Neuronal stem cell (in vitro differentiated cells): ENCODE results near the gene NLGN1.

Source experiments
- DNase-seq: peaks from one replicate; pipeline ENCODE4 v3.0.0-alpha.2; 2013; ENCODE audit warnings: low spot score
- H2AFZ ChIP-seq: one replicate; pipeline ENCODE4 v1.6.1; 2013; ENCODE audit warnings: mild to moderate bottlenecking, low read length, inconsistent platforms
- H2AK5ac ChIP-seq: 2 replicates; pipeline ENCODE4 v1.6.1; 2013; ENCODE audit warnings: low read depth, mild to moderate bottlenecking, inconsistent platforms, low read length, moderate library complexity, mixed read lengths
- H2BK120ac ChIP-seq: 2 replicates; pipeline ENCODE4 v1.6.1; 2013; ENCODE audit warnings: low read depth, mild to moderate bottlenecking, inconsistent platforms, low read length, moderate library complexity, mixed read lengths
- H2BK12ac ChIP-seq: one replicate; pipeline ENCODE4 v1.6.1; 2013; ENCODE audit warnings: low read length, inconsistent platforms
- H2BK15ac ChIP-seq: 2 replicates; pipeline ENCODE4 v1.6.1; 2013; ENCODE audit warnings: mild to moderate bottlenecking, low read length, inconsistent platforms, mixed read lengths
- H2BK5ac ChIP-seq: one replicate; pipeline ENCODE4 v1.6.1; 2013; ENCODE audit warnings: inconsistent platforms, mild to moderate bottlenecking, low read length, moderate library complexity
- H3K14ac ChIP-seq: one replicate; pipeline ENCODE4 v1.6.1; 2013; ENCODE audit warnings: low read length, inconsistent platforms
- H3K18ac ChIP-seq: 2 replicates; pipeline ENCODE4 v1.6.1; 2013; ENCODE audit warnings: low read length, inconsistent platforms
- H3K23ac ChIP-seq: 2 replicates; pipeline ENCODE4 v1.6.1; 2013; ENCODE audit warnings: low read depth, mild to moderate bottlenecking, mixed read lengths, low read length, inconsistent platforms; ENCODE audit not compliant: poor library complexity
- H3K27ac ChIP-seq: replicated peaks from 3 replicates; pipeline ENCODE4 v1.5.1; 2013; ENCODE audit warnings: low read length, inconsistent platforms
- H3K27me3 ChIP-seq, 3 experiments: 2 replicates each; pipeline ENCODE4 v1.6.1; 2013; ENCODE audit warnings: low read length in 3 of 3, mild to moderate bottlenecking in 2 of 3, inconsistent platforms in 1 of 3, low read depth in 1 of 3, mixed read lengths in 1 of 3, moderate library complexity in 1 of 3; ENCODE audit not compliant: control insufficient read depth in 3 of 3, insufficient read depth in 3 of 3
- H3K36me3 ChIP-seq, 2 donors: replicated peaks in 1 of 2; 2 replicates each; pipeline ENCODE4 v1.6.1; 2013; ENCODE audit warnings: low read length in 2 of 2; ENCODE audit not compliant: control insufficient read depth in 2 of 2, insufficient read depth in 2 of 2
- H3K4ac ChIP-seq: 2 replicates; pipeline ENCODE4 v1.6.1; 2013; ENCODE audit warnings: inconsistent platforms, mild to moderate bottlenecking, low read length, moderate library complexity
- H3K4me1 ChIP-seq, 2 donors: 1 replicate in 1 of 2; 2 replicates in 1 of 2; pipeline ENCODE4 v1.6.1; 2013; ENCODE audit warnings: low read length in 2 of 2, low read depth in 1 of 2; ENCODE audit not compliant: control insufficient read depth in 2 of 2, insufficient read depth in 1 of 2
- H3K4me2 ChIP-seq: one replicate; pipeline ENCODE4 v1.6.1; 2013; ENCODE audit warnings: mild to moderate bottlenecking, low read length, inconsistent platforms; ENCODE audit not compliant: insufficient read depth, poor library complexity, severe bottlenecking
- H3K4me3 ChIP-seq, 2 donors: 2 replicates each; pipeline ENCODE4 v1.5.1; 2013; ENCODE audit warnings: low read length in 2 of 2, mild to moderate bottlenecking in 2 of 2, inconsistent platforms in 1 of 2, moderate library complexity in 1 of 2
- H3K79me1 ChIP-seq: one replicate; pipeline ENCODE4 v1.6.1; 2013; ENCODE audit warnings: low read depth, mild to moderate bottlenecking, inconsistent platforms, low read length, moderate library complexity
- H3K9ac ChIP-seq: one replicate; pipeline ENCODE4 v1.6.1; 2013; ENCODE audit warnings: mild to moderate bottlenecking, low read depth, low read length, inconsistent platforms; ENCODE audit not compliant: poor library complexity
- H3K9me3 ChIP-seq, 2 donors: replicated peaks in 1 of 2; 2 replicates each; pipeline versions ENCODE3 to v1.6.1; 2013; ENCODE audit warnings: low read length in 2 of 2, mild to moderate bottlenecking in 2 of 2, inconsistent platforms in 1 of 2, low read depth in 1 of 2, mixed read lengths in 1 of 2, moderate library complexity in 1 of 2; ENCODE audit not compliant: control insufficient read depth in 2 of 2, insufficient read depth in 1 of 2
- H4K8ac ChIP-seq: one replicate; pipeline ENCODE4 v1.6.1; 2013; ENCODE audit warnings: low read depth, mild to moderate bottlenecking, inconsistent platforms, low read length, moderate library complexity
- H4K91ac ChIP-seq: one replicate; pipeline ENCODE4 v1.6.1; 2013; ENCODE audit warnings: low read length, low read depth, mild to moderate bottlenecking, inconsistent platforms; ENCODE audit not compliant: poor library complexity
- WGBS, 2 donors: extraction: QIAGEN DNeasy Blood & Tissue Kit; methylation state at CpG; one replicate each; pipeline ENCODE4 v1.1.7; 2013; ENCODE audit warnings: missing lambda C conversion rate in 2 of 2, mixed read lengths in 1 of 2; ENCODE audit not compliant: insufficient read length in 2 of 2, insufficient replicate concordance in 1 of 2; ENCODE audit errors: extremely low coverage in 2 of 2; 5-methylcytosine and 5-hydroxymethylcytosine counted together

NLGN1 gene

GRCh38 chr3:174072675-174073074 is 675.1 kb downstream of the NLGN1 start:
- H4K8ac ChIP-seq: no peak overlapping the region
- no peaks in the 10 kb centered on the region for H3K4me1 ChIP-seq
- no peak overlapping the region for H2AK5ac ChIP-seq
- H3K9me3 ChIP-seq: no peaks in the 10 kb centered on the region
- H2AFZ ChIP-seq: no peak overlapping the region
- H2BK15ac ChIP-seq: no peak overlapping the region
- no peak overlapping the region for H4K91ac ChIP-seq
- H2BK12ac ChIP-seq: no peak overlapping the region
- no peak for DNase-seq
- H3K27me3 ChIP-seq: no peaks in the 10 kb centered on the region
- H3K18ac ChIP-seq: no peak overlapping the region
- no peak overlapping the region for H3K4me3 ChIP-seq
- H3K27ac ChIP-seq: no peak overlapping the region
- no peak overlapping the region for H2BK5ac ChIP-seq
- H3K4ac ChIP-seq: no peak overlapping the region
- H3K23ac ChIP-seq: no peak overlapping the region
- no peaks in the 10 kb centered on the region for H3K79me1 ChIP-seq
- no peak overlapping the region for H3K14ac ChIP-seq
- WGBS, 2 donors: no CpG with 5 or more reads among the region's 1 CpG
- no peak overlapping the region for H2BK120ac ChIP-seq
- no peak overlapping the region for H3K9ac ChIP-seq
- no peak overlapping the region for H3K4me2 ChIP-seq
- H3K36me3 ChIP-seq: no peaks in the 10 kb centered on the region

- Histone ChIP-seq H2AFZ (no peak overlapping the region), H3K9me3 (no peaks in the 10 kb centered on the region), H3K27me3 (no peaks in the 10 kb centered on the region), H3K4me1 (no peaks in the 10 kb centered on the region), H3K27ac (no peak overlapping the region), H2BK5ac (no peak overlapping the region), H3K4ac (no peak overlapping the region), H4K91ac (no peak overlapping the region), H2BK12ac (no peak overlapping the region), H3K36me3 (no peaks in the 10 kb centered on the region), H3K9ac (no peak overlapping the region), H3K79me1 (no peaks in the 10 kb centered on the region), H3K18ac (no peak overlapping the region), H3K4me3 (no peak overlapping the region), H4K8ac (no peak overlapping the region), H2AK5ac (no peak overlapping the region), H2BK15ac (no peak overlapping the region), H3K23ac (no peak overlapping the region), H3K14ac (no peak overlapping the region), H3K4me2 (no peak overlapping the region), H2BK120ac (no peak overlapping the region)
- DNase-seq: no peak
- WGBS, 2 donors: no CpG with 5 or more reads among the region's 3 CpGs
These were observed 686.2 kb downstream of the NLGN1 start for GRCh38 chr3:174083706-174084105.

- Histone ChIP-seq H3K23ac (no peak overlapping the region), H2BK5ac (no peak overlapping the region), H4K91ac (no peak overlapping the region), H3K4me1 (no peaks in the 10 kb centered on the region), H3K14ac (no peak overlapping the region), H3K4me2 (no peak overlapping the region), H3K9me3 (no peaks in the 10 kb centered on the region), H3K18ac (no peak overlapping the region), H2BK120ac (no peak overlapping the region), H3K27ac (no peak overlapping the region), H3K27me3 (no peaks in the 10 kb centered on the region), H2BK12ac (no peak overlapping the region), H2AK5ac (no peak overlapping the region), H3K4me3 (no peak overlapping the region), H3K36me3 (no peaks in the 10 kb centered on the region), H3K4ac (no peak overlapping the region), H3K9ac (no peak overlapping the region), H3K79me1 (no peaks in the 10 kb centered on the region), H2BK15ac (no peak overlapping the region), H4K8ac (no peak overlapping the region), H2AFZ (no peak overlapping the region)
- WGBS, 2 donors: no CpG with 5 or more reads among the region's 2 CpGs
- no peak for DNase-seq
These were observed 692.0 kb downstream of the NLGN1 start for GRCh38 chr3:174089592-174089991.

GRCh38 chr3:174094669-174095068 is 697.1 kb downstream of the NLGN1 start:
- H3K9me3 ChIP-seq: no peaks in the 10 kb centered on the region
- no peak overlapping the region for H3K18ac ChIP-seq
- H2BK15ac ChIP-seq: no peak overlapping the region
- no peaks in the 10 kb centered on the region for H3K27me3 ChIP-seq
- no peak overlapping the region for H2BK120ac ChIP-seq
- H3K9ac ChIP-seq: no peak overlapping the region
- no peak for DNase-seq
- no peak overlapping the region for H4K91ac ChIP-seq
- H2AK5ac ChIP-seq: no peak overlapping the region
- H3K4ac ChIP-seq: no peak overlapping the region
- H3K14ac ChIP-seq: no peak overlapping the region
- H2BK5ac ChIP-seq: no peak overlapping the region
- no peaks in the 10 kb centered on the region for H3K4me1 ChIP-seq
- H3K4me3 ChIP-seq: no peak overlapping the region
- H3K23ac ChIP-seq: no peak overlapping the region
- H2BK12ac ChIP-seq: no peak overlapping the region
- no peaks in the 10 kb centered on the region for H3K36me3 ChIP-seq
- no peak overlapping the region for H4K8ac ChIP-seq
- H3K4me2 ChIP-seq: no peak overlapping the region
- peak overlapping the region; percentile 6 for H2AFZ ChIP-seq
- no peaks in the 10 kb centered on the region for H3K79me1 ChIP-seq
- no CpG with 5 or more reads among the region's 2 CpGs for WGBS, 2 donors
- no peak overlapping the region for H3K27ac ChIP-seq
